ENCODE data around the gene BOD1.
A peak's percentile ranks its signal among the peaks of the same experiment; 100 is the strongest.

BOD1 gene

DNA sequence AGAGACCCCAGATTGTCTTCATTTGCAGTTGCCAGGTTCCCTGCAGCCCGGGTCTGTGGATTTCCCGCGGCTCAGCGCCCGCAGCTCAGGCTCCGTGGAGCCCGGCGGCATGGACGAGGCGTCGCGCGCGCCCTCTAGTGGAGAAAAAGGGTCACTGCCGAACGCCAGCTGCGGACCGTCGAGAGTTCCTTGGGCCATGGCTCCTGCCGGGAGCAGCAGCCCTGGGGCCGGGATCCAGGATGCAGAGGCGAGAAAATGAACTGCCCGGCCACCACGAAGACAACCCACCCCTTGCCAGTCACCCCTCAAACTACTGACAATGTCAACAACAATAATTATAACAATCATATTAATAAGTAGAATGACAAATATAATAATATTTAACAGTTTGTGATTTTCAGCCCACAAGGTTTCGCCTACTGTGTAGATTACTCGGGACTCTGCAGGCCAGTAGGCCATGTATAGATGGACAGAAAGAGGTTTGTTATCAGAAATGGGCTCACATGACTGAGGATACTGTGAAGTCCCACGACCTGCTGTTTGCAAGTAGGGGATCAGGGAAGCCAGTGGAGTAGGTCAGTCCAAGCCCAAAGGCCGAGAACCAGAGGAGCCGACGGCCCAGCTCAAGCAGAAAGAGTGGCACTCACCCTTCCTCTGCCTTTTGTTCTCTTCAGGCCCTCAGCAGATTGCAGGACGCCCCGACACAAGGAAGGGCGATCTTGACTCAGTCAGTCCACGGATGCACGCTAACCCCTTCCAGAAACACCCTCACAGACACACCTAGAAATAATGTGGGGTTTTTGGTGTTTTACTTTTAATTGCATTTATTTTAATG lies 43.1 kb downstream of the BOD1 start:
- DNase-seq, result peak; percentile 74

DNA sequence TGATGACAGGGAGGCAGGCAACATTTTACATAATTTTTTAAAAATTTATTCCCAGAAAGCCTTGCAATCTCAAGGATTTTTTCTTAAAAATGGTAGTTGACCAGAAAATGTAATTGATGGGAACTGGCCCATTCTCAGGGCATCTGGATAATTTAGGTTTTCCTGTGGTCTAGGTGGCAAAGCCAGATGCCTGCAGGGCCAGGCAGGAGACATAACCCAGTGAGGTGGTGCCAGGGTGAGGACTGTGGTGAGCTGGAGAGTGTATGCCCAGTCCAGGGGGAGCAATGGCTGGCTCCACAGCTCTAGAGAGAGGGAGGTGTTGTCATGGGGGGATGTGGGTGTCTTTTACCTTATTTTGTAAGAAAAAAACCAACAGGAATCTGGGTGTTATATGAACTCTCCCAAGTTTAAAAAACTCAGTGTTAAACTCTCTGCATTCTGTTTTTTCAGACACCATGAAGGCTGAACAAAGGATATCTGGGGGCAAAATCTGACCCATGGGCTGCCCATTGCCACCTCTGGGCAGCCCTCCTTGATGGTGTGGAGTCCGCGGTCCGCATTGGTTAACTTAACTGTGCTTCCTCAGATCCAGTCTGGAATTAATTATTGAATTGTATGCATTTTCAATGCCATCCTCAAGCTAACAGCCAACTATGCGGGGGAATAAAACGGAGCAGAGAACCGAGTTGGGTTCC lies 43.9 kb downstream of the BOD1 start:
- DNase-seq, result no peak

- no peak for DNase-seq
Observed at GRCh38 chr5:173570321-173571090, 45.9 kb downstream of the BOD1 start.

- DNase-seq, result no peak
Observed at GRCh38 chr5:173568703-173569102, 47.7 kb downstream of the BOD1 start.

DNA sequence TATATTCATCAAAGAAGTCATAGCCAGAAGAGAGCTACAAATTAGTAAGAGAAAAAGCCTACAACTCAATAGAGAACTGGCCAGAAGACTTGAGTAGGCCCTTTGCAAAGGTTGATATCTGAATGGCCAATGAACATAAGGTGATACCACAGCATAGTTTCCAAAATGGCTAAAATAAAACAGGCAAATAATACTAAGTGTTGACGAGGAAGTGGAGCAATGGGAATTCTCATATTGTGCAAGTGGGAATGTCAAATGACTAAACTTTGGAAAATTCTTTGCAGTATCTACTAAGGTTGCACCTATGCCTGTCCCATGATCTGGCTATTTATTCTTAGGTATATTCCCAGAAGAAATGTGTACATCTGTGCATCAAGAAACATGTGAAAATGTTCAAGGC lies 48.3 kb downstream of the BOD1 start:
- no peak for DNase-seq

GRCh38 chr5:173567548-173567947 lies 48.9 kb downstream of the BOD1 start:
- DNase-seq, result peak; percentile 44

DNA sequence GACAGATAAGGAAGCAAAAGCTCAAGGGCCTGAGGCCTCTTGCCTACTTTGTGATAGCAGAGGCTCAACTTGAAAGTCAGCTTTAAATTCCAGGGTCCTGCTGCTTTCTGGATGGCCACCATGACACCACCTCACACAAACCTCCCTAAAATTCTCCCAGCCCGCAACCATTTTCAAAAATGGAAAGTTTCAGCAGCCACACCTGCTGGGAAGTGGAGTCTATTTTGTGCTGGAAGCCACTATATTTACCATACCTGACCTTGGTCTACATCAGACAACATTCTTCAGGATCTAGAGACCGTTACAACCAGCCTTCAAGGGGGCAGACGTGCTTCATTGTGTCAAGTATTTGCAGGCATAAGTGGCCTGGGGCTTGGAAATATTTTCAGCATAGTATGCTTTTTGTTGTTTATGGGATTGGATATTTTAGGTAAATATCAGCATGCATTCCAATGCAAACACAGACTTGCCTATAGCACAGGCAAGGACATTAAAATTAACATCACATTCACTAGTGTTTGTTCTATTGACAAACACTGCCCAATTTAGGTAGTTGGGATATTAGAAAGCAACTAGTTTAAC lies 50.9 kb downstream of the BOD1 start:
- no peak for DNase-seq

DNA sequence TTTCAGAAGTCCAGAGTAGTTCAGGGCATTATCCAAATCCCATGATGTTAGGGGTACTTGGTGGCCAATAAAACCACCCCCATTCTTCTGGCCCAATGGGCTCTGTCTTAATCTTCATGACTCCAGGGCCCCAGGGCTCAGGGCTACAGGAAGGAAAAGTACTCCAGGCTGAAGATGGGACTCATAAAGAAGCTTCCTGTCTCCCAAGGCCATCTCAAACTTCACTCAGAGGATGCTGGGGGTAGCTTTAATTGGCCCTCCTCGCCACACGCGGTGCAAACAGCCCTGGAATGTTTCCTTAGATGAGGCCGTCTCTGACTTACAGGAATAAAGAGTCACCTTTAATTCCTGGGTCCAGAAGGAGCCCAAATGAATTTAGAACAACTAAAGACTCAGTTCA lies 52.3 kb downstream of the BOD1 start:
- no peak for DNase-seq

DNA sequence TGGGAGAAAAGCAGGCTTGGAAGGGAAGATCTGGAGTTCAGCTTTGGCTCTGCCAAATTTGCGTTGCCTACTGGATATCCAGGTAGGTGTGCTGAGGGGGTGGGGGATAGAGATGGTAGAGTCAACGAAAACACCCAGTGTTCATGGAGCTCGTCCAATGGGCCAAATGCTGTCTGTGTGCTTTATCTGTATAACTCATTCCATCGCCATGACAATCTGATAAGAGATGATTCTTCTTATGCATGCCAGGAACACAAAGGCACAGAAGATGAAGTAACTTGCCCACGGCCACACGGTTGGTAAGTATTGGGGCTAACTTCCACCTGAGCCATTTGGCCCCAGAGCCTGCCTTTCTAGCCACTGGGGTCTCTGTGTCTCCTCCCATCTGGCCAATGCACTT lies 53.2 kb downstream of the BOD1 start:
- DNase-seq, result no peak

DNA sequence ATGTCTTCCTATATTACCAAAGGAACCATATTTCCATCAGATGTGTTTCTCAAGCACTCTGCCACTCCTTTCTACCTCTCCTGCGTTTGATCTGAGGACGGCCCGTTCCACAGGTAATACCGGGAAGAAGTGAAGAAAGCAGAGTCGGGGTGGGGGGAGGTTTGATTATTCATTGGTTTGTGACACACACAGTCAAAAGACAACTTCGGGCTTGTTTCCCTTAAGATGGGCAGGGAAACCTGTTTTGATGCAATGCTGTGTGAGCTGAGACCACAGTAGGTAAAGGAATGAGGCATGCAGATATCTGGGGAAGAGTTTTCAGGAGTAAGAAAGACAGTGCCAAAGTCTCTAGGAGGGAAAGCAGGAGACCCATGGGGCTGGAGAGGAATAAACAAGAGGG lies 54.0 kb downstream of the BOD1 start:
- DNase-seq, result no peak

All from T1000 (cell line).